HepG2 (cell line): ENCODE data around the gene ITGB2.

Experiments used
- CBFB ChIP-seq: sonication (generic); formaldehyde crosslinking; IDR thresholded peaks from 2 replicates; pipeline ENCODE4 v1.4.0; 2020; ENCODE audit warnings: missing genetic modification reagents
- ETV6 ChIP-seq: sonication (generic); formaldehyde crosslinking; conservative IDR thresholded peaks from 2 replicates; pipeline ENCODE4 v1.4.0; 2020; ENCODE audit warnings: missing genetic modification reagents
- KDM5A ChIP-seq: fragments of 200-600 bp; sonication (generic); IDR thresholded peaks from 2 replicates; pipeline ENCODE4 v1.7.0; 2018; ENCODE audit warnings: antibody characterized with exemption, mild to moderate bottlenecking, low read length, borderline replicate concordance
- KDM5B ChIP-seq: sonication (generic); formaldehyde crosslinking; IDR thresholded peaks from 2 replicates; pipeline ENCODE4 v1.4.0; 2020; ENCODE audit warnings: missing genetic modification reagents, mild to moderate bottlenecking, borderline replicate concordance
- NFIC ChIP-seq: IDR thresholded peaks from 2 replicates; pipeline ENCODE4 v1.6.1; 2012; ENCODE audit warnings: mild to moderate bottlenecking, low read length, inconsistent platforms
- POLR2AphosphoS5 ChIP-seq: IDR thresholded peaks from 2 replicates; pipeline ENCODE4 v1.6.1; 2012; ENCODE audit warnings: low read depth, low read length
- ZNF224 ChIP-seq: sonication (generic); formaldehyde crosslinking; IDR thresholded peaks from 2 replicates; pipeline ENCODE4 v1.5.0; 2020; ENCODE audit warnings: mild to moderate bottlenecking, missing genetic modification reagents
- ZNF333 ChIP-seq: sonication (generic); formaldehyde crosslinking; IDR thresholded peaks from 2 replicates; pipeline ENCODE4 v1.4.0; 2020; ENCODE audit warnings: mild to moderate bottlenecking, missing genetic modification reagents, borderline replicate concordance
- ZNF44 ChIP-seq: sonication (generic); formaldehyde crosslinking; IDR thresholded peaks from 2 replicates; pipeline ENCODE4 v1.5.1; 2020; ENCODE audit warnings: mild to moderate bottlenecking, missing genetic modification reagents
- ZNF530 ChIP-seq: sonication (generic); formaldehyde crosslinking; IDR thresholded peaks from 2 replicates; pipeline ENCODE4 v1.5.0; 2020; ENCODE audit warnings: low read depth, mild to moderate bottlenecking, missing genetic modification reagents
- ZNF766 ChIP-seq: sonication (generic); formaldehyde crosslinking; IDR thresholded peaks from 2 replicates; pipeline ENCODE4 v1.5.0; 2020; ENCODE audit warnings: missing genetic modification reagents, borderline replicate concordance
- TF ChIP-seq, protein P1 (sequence below): sonication (generic); formaldehyde crosslinking; IDR thresholded peaks from 2 replicates; pipeline ENCODE4 v1.5.0; 2020; ENCODE audit warnings: mild to moderate bottlenecking, missing genetic modification reagents, moderate library complexity
- TF ChIP-seq, protein P2 (sequence below): sonication (generic); formaldehyde crosslinking; IDR thresholded peaks from 2 replicates; pipeline ENCODE4 v1.8.0; 2022; ENCODE audit warnings: missing genetic modification reagents, low read depth, mild to moderate bottlenecking, borderline replicate concordance
- TF ChIP-seq, protein P3 (sequence below): IDR thresholded peaks from 2 replicates; pipeline ENCODE4 v1.6.1; 2012; ENCODE audit warnings: inconsistent platforms

DNA sequence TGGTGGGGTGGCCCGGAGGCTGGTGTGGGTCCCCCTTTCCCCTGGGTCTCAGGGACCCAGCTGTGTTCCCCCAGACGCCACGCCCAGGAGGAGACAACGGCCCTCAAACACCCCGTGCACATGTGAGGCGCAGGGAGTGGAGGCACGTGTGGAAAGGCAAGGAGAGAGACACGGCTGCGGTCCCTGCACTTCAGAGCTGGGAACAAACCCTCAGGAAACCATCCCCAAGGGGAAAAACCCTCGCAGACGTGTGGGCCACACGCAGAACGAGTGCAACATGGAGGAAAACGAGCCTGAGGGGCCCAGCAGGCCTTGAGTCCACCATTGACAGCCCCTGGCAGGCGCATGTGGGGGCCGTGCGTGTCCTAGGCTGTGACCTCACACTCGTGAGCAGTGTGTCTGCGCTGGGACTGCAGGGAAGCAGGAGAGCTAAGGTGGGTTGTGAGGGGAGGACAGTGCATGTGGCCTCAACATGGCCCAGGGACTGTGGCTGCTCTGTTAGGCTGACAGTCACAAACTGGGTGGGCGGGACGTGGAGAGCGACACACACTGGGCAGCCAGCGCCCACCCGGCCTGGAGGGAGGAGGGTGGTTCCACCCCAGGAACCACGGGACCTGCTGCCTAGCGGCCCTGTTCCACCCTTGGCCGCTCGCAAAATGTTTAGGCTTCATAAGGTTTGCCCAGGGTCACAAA, 20.0 kb downstream of the ITGB2 start:
- TF ChIP-seq ZNF333 (no peak), KDM5A (no peak), ZNF766 (CRISPR knock-in tag) (no peak), NFIC (no peak), ZNF44 (no peak), ZNF530 (CRISPR knock-in tag) (no peak), ZNF224 (CRISPR knock-in tag) (no peak), ETV6 (CRISPR knock-in tag) (no peak), CBFB (CRISPR knock-in tag) (no peak), POLR2AphosphoS5 (no peak), KDM5B (CRISPR knock-in tag) (no peak)
- TF ChIP-seq, protein P1, sequence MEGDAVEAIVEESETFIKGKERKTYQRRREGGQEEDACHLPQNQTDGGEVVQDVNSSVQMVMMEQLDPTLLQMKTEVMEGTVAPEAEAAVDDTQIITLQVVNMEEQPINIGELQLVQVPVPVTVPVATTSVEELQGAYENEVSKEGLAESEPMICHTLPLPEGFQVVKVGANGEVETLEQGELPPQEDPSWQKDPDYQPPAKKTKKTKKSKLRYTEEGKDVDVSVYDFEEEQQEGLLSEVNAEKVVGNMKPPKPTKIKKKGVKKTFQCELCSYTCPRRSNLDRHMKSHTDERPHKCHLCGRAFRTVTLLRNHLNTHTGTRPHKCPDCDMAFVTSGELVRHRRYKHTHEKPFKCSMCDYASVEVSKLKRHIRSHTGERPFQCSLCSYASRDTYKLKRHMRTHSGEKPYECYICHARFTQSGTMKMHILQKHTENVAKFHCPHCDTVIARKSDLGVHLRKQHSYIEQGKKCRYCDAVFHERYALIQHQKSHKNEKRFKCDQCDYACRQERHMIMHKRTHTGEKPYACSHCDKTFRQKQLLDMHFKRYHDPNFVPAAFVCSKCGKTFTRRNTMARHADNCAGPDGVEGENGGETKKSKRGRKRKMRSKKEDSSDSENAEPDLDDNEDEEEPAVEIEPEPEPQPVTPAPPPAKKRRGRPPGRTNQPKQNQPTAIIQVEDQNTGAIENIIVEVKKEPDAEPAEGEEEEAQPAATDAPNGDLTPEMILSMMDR (CRISPR knock-in tag): no peak
- TF ChIP-seq, protein P2, sequence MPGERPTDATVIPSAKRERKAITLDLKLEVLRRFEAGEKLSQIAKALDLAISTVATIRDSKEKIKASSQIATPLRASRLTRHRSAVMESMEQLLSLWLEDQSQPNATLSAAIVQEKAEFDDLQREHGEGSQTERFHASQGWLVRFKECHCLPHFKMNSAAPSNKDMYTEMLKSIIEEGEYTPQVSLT (CRISPR knock-in tag): no peak
- TF ChIP-seq, protein P3, sequence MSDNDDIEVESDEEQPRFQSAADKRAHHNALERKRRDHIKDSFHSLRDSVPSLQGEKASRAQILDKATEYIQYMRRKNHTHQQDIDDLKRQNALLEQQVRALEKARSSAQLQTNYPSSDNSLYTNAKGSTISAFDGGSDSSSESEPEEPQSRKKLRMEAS: no peak
